Omental fat pad (tissue), 4 donors: ENCODE data around the gene PHF24. TPM values are rescaled to one million over a fixed set of nuclear protein-coding genes. Genes with fewer than 3 reads are reported as not detected.
A peak's percentile ranks its signal among the peaks of the same experiment; 100 is the strongest.
"Not testable (repeated sequence)": the region's sequence is repeated elsewhere in the genome, so short reads cannot be mapped to it uniquely, and the experiment has no call there.

ENCODE experiments used
- ATAC-seq: fragments of 150-250 bp; one replicate; pipeline ENCODE4 v1.9.1; 2016; ENCODE audit warnings: mild to moderate bottlenecking, moderate library complexity; ENCODE audit not compliant: low FRiP score
- DNase-seq: peaks from one replicate; pipeline ENCODE4 v3.0.0-alpha.2; 2019; ENCODE audit warnings: low spot score
- total RNA-seq, 4 donors: library from RNA; depleted of rRNA; stranded (reverse); fragments of >200 nt; gene quantifications; one replicate each; pipeline ENCODE4 v1.1.0, GENCODE V29; 2016
- TF ChIP-seq, protein P1 (sequence below), 3 donors: fragments of 450-650 bp; IDR thresholded peaks; one replicate each; pipeline ENCODE4 v1.5.1; 2016 to 2017; ENCODE audit warnings: antibody characterized with exemption in 3 of 3, mild to moderate bottlenecking in 3 of 3, moderate library complexity in 2 of 3

PHF24 gene
- total RNA-seq, result under 1 TPM in 3 of 4 donors, not detected in 1; 0.28 to 0.95 (median 0.84) TPM

DNA sequence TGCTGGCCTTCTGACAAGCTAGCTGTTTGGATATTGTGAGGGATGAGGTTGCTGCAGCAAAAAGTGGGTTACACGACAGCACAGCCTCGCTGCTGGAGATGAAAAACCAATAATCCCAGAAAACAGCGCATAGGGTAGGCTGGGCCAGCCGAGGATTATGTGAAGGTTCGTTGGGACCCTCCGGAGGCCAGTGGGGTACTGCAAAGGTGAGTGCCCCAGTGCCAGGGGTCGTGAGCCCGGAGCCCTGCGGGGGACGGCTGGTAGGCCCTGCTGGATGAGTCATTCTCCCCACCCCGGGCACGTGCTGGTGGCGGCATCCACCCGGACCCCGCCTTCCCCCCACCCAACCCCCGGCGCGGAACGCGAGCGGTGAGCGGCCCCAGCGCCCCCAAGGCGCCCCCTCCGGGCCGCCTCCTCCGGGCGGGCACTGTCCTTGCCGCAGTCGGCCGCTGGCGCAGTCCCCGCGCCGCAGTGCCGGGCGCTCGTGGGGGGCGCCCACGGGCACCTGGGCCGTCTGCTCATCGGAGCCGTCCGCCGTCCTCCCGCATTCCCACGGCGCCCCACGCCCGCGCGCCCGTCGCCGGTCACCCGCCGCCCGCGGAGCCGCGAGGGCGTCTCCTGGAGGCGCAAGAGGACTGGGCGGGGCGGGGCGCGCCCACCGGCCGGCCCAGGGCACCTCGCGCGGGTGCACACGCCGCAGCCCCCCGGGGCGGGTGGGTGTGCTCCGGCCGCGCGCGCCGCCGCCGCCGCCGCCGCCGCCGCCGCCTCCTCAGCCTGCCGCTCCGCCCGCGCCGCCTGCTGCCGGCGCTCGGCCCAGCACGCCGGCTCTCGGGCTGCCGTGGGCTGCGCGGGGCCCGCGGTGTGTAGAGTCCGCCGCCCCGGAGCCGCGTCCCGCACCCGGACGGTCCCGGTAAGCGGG is at the start of gene PHF24:
PHF24 (plus strand) TSS at position 794 of the 919 bp plus-strand sequence. CDS start 13,014 bp downstream, outside the sequence.
- DNase-seq, result no peak
- TF ChIP-seq, protein P1, sequence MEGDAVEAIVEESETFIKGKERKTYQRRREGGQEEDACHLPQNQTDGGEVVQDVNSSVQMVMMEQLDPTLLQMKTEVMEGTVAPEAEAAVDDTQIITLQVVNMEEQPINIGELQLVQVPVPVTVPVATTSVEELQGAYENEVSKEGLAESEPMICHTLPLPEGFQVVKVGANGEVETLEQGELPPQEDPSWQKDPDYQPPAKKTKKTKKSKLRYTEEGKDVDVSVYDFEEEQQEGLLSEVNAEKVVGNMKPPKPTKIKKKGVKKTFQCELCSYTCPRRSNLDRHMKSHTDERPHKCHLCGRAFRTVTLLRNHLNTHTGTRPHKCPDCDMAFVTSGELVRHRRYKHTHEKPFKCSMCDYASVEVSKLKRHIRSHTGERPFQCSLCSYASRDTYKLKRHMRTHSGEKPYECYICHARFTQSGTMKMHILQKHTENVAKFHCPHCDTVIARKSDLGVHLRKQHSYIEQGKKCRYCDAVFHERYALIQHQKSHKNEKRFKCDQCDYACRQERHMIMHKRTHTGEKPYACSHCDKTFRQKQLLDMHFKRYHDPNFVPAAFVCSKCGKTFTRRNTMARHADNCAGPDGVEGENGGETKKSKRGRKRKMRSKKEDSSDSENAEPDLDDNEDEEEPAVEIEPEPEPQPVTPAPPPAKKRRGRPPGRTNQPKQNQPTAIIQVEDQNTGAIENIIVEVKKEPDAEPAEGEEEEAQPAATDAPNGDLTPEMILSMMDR (IDR thresholded peaks at IDR 0.05), result no peak
- peak; percentile 70 for ATAC-seq

- DNase-seq (no peak), ATAC-seq (no peak)
- TF ChIP-seq, protein P1 (IDR thresholded peaks at IDR 0.05), result no peak
Observed at GRCh38 chr9:34927061-34927460, 31.0 kb upstream of the PHF24 start.

DNA sequence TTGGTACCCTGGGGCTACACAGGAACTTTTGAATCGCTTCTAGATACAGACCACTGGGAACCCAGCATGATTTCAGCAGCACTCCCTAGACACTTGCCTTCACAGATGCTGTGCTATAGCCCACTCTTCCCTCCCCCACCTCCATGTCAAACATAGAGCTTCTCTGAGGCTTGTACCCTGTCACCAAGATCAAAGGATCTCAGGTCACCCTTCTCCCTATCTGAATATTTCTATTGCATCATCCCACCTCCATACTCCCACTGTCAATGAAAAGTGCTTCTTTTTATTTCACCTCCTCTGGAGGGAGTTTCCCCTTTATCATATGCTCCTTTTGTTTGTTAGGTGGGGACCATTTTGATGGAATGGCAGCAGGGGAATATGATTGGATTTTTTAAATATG is 29.2 kb upstream of the PHF24 start:
- TF ChIP-seq, protein P1 (IDR thresholded peaks at IDR 0.05), result no peak
- DNase-seq, result no peak
- no peak for ATAC-seq

DNA sequence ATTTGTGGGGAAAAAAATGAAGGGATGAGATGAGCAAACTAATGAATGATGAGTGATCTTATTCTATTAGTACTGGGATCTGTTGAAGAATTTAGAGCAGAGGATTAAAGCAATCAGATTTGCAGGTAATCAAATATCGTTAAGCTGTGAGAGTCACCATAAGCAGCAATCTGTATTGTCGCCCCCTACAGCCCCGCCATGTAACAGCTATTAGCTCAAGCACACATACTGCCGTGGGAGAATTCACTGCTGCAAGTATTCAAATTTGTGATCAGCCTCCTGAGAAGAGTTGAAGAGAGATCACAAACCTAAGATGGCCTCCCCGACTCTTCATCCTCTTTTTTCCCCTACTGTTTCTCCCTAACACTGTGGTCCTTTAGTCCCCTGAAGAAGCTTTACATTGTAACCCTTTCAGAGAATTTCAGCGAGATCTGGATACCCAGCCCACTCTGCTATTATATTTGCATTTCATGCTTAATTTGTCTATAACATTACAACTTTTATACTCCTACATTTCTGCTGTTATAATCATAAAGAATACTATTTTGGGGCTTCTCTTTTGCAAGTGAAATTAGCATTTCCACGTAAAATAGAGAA is 28.5 kb upstream of the PHF24 start:
- TF ChIP-seq, protein P1 (IDR thresholded peaks at IDR 0.05), result no peak
- ATAC-seq, result no peak
- DNase-seq, result no peak

- ATAC-seq, DNase-seq: not testable (repeated sequence)
Observed at GRCh38 chr9:34939989-34940388, 18.1 kb upstream of the PHF24 start.

GRCh38 chr9:34948451-34948850 is 9.6 kb upstream of the PHF24 start:
- TF ChIP-seq, protein P1 (IDR thresholded peaks at IDR 0.05), result no peak

DNA sequence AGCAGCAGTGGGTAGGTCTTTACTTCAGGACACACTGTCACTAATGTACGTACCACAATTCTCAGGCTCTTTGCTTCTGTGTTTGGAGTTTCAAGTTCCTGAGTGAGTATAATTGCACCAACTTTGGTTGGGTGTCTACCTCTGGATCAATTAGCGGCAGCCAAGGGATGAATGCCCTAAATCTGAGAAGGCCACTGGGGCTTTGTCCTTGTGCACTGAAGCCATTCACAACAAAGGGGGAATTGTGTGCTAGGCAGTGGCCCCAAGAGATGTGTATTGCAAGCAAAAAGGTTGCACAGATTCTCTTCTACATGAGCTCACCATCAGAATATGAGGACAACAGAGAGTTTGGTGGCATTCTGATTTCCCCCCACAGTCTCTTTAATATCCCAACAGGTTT is 3.9 kb upstream of the PHF24 start:
- DNase-seq (no peak), ATAC-seq (no peak)
- TF ChIP-seq, protein P1 (IDR thresholded peaks at IDR 0.05), result no peak

More at GRCh38 chr9:34948451-34948850, 9.6 kb upstream of the PHF24 start:
- no peak for ATAC-seq
- no peak for DNase-seq

GRCh38 chr9:34956066-34956465 is 2.0 kb upstream of the PHF24 start:
- not testable (repeated sequence) for DNase-seq, ATAC-seq
